ENCODE measurements around the gene PHACTR2.
"Not testable (repeated sequence)": the region's sequence is repeated elsewhere in the genome, so short reads cannot be mapped to it uniquely, and the experiment has no call there.

The PHACTR2 gene

DNA sequence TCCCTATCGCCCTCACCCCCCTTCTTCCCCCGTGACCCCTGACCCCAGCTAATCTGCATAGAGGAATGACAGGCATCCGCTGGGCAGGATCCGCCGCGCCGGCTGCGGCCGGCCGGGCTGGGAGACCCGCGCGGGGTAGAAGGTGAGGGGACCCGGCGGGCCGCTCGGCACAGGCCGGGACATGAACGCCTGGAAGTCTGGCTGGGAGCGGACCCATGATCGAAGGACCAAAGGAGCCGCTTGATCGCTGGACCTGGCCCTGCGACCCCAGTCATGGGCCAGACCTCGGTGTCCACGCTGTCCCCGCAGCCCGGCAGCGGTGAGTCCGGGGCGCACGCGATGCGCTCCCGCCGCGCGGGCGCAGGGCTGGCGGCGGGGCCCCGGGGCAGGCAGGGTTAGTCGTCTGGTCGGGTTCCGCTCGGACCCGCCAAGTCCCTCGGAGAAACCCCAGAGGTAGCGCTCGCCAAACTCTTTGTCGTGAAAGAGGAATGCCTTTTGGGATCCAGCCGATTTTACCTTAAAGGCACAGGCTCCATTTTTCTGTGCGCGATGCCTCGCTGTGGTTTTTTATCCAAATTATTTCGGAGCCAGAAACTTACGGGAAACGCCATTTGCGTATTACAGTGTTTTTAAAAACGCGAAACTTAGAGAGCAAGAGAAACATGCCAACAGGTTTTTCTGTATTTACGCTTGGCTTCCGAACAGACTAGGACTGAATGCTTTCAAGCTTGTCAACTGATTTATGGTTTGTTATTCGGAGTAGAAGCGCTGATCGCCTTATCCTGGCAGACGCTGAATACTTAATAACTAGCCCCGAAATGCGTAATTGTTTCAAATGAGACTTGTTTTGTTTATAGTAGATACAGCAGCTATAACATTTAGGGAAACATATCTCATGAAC, at the start of gene PHACTR2:
Gene PHACTR2, plus strand, starts transcription at position 75 of the 901 bp plus-strand sequence. Its CDS starts 199 bp downstream, at position 274.
- peak in 52 of 58 donors; percentile 3 to 75 (median 45) for DNase-seq

DNA sequence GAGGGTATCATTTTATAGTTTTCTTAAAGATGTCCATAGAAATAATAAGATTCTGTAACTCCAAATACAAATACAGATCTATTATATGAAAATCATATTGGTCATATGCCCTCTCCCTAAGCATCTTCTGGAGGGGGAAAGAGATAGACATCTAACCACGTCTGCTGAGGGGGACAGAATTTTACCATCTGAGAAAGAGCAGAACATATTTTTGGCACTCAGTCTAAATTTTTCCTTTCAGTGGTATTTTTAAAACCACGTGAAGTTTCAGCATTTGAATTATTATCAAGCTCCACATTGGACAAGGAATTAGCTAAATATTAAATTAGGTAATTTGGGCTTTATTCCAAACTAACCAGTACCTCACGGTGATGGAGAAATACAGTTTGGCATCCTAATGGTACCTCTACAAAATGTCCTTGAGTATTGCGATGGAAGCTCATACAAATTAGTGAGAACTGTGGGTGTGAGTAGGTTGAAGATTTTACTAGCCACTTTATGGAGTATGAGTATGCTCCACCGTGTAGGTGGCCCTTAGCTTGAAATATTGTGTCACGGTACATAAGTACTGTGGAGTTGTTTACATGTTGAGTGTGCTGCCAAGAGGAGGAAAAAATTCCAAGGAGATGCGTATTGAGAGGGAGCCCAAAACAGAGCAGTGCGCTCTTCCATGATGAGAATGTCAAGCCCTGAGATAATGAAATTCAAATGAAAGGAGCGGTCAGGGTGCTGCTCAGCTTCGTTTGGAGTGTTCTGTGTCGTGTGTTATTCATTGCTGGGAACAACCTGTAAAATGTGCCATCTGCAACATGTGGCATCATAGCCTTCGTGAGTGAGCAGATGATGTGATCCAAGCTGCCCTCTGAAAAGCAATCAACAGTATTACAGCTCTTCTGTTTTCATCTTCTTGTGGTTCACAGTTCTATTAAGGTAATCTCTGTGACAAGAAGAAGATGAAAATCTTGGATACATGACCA, 48.4 kb upstream of the PHACTR2 start:
- peak in 3 of 58 donors; percentile 7 to 25 (median 24) for DNase-seq

DNA sequence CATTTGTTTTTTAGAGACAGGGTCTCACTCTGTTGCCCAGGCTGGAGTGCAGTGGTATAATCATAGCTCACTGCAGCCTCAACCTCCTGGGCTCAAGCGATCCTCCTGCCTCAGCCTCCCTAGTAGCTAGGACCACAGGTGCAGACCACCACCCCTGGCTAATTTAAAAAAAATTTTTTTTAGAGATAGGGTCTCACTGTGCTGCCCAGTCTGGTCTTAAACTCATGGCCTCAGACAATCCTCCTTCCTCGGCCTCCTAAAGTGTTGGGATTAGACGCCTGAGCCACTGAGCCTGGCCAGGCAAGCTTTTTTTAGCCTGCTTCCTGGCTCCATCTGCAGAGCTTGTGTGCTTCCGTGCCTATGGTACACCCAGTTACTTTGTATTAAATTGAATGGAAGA, 46.6 kb upstream of the PHACTR2 start:
- DNase-seq, result not testable (repeated sequence)

DNA sequence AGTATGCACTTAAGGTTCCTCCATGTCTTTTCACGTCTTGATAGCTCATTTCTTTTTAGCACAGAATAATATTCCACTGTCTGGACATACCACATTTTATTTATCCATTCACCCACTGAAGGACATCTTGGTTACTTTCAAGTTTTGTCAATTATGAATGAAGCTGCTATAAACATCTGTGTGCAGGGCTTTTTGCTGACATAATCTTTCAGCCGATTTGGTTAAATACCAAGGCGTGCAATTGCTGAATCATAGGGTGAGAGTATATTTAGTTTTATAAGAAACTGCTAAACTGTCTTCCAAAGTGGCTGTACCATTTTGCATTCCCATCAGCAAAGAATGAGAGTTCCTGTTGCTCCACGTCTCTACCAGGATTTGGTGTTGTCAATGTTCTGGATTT, 44.9 kb upstream of the PHACTR2 start:
- no peak for DNase-seq

DNA sequence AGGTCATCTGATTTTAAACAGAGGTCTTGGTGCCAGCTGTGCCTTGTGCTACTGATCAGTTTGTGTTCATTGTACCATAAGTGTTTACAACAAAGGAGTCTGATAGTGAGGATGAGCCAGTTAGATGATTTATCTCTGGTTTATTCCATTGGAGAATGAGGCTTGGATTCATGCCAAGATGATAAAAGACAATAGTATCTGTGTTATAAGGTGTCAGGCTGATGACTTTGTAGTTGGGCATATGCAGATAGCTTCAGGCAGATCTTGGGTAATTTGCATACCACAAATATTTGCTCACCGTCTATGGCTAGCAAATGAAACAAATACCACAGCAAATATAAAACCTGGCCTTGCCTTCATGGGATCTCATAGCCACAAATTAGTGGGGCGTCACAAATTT, 43.3 kb upstream of the PHACTR2 start:
- no peak for DNase-seq

DNA sequence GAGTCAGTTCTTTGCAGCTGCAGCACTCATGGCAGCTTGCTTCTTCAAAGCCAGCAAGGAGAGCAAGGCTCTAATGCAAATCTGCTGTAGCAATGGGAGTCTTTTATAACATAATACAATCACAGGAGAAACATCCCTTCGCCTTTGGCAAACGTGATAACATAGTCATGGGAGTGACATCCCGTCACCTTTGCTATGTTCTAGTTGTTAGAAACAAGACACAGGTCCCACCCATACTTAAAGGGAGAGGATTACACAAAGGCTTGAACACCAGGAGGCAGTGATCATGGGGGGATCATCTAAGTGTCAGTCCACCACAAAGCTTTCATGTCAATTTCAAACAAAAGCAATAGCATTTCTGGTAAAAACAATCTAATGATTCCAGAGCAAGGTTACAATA, 40.1 kb upstream of the PHACTR2 start:
- no peak for DNase-seq

DNA sequence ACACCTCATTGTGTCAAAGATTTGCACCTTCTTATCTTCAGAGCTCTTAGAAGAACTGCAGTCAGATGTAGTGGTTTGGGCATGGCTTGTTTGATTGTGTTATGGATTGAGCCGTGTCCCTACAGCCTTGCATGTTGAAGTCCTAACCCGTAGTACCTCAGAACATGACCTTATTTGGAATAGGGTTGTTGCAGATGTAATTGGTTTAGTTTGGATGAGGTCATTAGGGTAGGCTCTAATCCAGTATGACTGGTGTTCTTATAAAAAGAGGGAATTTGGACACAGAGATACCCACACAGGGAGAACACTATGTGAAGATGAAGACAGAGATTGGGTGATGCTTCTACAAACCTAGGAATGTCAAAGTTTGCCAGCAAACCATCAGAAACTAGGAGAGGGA, 35.4 kb upstream of the PHACTR2 start:
- DNase-seq, result no peak

DNA sequence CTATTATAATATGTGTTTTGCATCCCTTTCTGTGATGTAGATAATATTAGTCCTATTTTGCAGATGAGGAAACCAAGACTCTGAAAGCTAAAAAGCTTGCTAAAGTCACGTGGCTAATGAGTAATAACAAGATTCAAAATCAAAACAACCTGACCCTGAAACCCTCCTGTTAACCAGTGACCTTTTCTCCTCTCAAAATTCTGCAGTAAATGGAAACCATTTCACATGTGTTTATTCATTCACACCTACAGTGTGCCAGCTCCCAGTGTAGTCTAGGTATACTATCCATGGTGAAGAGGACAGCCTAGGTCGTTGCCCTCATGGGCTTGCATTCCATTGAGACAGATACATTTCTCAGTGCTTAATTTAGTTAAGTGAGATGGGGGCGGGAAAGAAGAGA, 30.6 kb upstream of the PHACTR2 start:
- DNase-seq, result no peak

DNA sequence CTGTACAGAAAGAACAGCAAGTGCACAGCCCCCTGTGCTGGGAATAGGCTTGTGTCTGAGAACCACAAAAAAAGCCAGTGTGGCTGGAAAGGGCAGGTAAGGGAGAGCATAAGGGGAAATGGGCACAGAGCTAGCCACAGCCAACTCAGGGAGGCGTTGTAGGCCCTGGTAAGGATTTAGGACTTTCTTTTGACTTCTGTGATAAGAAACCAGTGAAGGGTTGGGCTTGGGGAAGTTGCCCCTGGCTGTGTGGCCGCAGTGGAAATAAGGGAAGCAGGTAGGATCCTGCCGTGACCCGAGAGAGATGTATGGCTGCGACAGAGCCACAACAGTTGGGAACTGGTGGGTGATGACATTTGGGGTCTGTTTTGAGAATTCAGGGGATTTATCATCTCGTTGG, 30.0 kb upstream of the PHACTR2 start:
- no peak for DNase-seq

DNA sequence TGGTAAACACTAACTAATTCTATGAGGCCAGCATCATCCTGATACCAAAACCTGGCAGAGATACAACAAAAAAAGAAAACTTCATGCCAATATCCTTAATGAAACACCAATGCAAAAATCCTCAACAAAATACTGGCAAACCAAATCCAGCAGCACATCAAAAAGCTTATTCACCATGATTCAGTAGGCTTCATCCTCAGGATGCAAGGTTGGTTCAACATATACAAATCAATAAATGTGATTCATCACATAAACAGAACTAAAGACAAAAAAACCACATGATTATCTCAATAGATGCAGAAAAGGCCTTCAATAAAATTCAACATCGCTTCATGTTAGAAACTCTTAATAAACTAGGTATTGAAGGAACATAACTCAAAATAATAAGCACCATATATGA, 28.4 kb upstream of the PHACTR2 start:
- not testable (repeated sequence) for DNase-seq

DNA sequence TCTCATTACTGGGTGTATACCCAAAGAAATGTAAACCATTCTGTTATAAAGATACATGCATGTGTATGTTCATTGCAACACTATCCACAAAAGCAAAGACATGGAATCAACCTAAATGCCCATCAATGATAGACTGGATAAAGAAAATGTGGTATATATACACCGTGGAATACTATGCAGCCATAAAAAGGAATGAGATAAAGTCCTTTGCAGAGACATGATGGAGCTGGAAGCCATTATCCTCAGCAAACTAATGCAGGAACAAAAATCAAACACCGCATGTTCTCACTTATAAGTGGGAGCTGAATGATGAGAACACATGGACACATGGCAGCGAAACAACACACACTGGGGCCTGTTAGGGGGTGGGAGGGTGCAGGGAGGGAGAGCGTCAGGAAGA, 26.4 kb upstream of the PHACTR2 start:
- DNase-seq, result not testable (repeated sequence)

DNA sequence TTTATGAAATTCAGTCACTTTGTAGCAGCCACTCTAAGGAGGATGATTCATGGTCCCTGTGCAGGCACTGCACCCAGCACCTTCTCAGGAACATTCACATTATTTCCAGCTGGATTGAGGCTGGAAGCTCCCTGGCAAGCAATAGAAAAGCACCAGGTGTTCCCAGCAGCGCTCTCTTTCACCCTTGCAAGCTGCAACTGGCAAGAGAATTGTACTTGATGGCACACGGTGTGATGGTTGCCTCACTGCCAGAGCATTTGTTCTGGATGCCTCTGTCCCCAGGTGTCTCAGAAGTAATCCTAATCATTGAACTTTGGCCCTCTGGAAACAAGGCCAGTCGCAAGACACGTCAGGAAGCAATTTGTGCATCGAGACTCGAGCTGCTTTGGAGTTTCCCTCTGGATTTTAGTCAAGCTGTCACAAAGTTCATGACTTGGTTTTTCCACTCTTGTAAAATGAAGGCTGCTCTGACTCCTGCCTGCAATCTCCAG, 24.9 kb upstream of the PHACTR2 start:
- DNase-seq, result peak in 2 of 58 donors; percentile 2 to 21

DNA sequence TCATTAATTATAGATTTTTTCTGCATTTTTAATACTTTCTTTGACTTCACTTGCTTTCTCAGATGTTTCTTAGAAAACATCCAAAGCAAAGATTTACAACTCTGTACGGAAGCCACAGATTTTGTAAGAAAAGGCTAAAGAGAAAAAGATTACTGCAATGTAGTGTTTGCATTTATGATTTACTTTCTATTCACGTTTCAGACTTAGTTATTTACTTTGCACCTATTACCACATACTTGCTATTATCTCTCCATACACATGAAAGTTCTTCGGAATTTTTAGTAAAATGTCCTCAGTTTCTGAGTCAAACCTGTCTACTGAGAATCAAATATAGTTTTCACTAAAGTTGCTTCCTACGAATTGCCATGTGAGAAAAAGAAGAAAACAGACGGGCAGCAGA, 22.2 kb upstream of the PHACTR2 start:
- DNase-seq, result no peak

DNA sequence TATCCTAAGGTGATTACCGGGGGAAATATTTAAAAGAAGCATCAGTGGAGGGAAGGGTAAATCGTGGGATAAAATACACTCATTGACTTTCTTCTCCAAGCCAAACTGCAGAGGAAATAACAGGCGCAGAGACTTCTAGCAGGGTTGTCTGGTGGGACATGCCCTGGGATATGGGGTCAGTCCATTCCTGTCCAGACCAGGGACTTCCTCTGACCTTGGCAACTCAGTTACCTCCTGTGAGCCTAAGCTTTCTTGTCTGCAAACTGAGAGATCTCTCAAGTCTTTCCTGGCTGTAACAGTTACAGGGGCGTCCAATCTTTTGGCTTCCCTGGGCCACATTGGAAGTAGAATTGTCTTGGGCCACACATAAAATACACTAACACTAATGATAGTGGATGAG, 21.7 kb upstream of the PHACTR2 start:
- no peak for DNase-seq

DNA sequence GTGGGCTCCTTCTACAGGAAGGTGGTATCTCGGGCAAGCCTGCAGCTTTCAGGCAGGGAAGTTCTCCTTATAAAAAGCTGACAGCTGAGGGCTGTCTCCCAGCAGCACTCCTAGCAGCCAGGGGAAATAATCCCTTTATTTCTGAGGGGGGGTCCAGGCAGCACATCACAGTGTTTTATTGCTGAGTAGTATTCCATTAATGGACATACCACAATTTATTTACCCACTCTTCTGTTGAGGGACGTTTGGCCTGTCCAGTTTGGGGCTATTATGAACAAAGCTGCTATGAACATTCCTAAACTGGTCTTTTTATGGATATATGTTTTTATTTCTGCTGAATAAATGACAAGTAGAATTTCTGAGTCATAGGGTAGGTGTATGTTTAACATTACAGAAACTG, 20.0 kb upstream of the PHACTR2 start:
- DNase-seq, result no peak

DNA sequence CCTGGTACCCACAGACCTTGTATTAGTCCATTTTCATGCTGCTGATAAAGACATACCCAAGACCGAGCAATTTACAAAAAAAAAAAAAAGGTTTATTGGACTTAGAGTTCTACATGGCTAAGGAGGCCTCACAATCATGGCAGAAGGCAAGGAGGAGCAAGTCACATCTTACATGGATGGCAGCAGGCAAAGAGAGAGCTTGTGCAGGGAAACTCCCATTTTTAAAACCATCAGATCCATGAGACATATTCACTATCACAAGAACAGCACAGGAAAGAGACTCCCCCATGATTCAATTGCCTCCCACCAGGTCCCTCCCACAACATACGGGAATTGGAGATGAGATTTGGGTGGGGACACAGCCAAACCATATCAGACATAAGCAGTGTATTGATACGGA, 17.6 kb upstream of the PHACTR2 start:
- not testable (repeated sequence) for DNase-seq

DNA sequence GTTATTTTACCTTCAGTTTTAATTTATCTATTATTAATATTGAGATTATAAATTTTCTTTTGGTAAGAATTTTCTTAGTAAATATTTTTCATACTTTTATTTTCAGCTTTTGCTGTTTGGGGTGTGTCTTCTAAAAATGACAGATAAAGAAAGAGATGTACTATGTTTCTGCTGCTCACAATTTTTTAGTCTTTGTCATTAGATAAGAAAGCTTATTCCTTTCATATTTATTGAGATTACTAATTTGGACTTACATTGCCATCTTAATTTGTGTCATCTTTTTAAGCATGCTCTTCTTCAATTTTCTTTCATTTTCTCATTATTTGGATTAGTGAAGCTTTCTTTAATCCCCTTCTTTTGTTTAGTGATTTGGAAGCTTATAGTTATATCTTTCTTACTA, 13.6 kb upstream of the PHACTR2 start:
- no peak for DNase-seq

DNA sequence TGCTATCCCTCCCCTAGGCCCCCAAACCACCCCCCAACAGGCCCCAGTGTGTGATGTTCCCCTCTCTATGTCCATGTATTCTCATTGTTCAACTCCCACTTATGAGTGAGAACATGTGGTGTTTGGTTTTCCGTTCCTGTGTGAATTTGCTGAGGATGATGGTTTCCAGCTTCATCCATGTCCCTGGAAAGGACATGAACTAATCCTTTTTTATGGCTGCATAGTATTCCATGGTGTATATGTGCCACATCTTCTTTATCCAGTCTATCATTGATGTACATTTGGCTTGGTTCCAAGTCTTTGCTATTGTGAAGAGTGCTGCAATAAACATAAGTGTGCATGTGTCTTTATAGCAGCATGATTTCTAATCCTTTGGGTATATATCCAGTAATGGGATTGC, 11.8 kb upstream of the PHACTR2 start:
- not testable (repeated sequence) for DNase-seq

DNA sequence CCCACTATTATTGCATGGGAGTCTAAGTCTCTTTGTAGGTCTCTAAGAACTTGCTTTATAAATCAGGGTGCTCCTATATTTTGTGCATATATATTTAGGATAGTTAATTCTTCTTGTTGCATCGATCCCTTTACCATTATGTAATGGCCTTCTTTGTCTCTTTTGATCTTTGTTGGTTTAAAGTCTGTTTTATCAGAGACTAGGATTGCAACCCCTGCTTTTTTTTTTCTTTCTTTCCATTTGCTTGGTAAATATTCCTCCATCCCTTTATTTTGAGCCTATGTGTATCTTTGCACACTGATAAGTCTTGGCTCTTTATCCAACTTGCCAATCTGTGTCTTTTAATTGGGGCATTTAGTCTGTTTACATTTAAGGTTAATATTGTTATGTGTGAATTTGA, 8.3 kb upstream of the PHACTR2 start:
- DNase-seq, result not testable (repeated sequence)

DNA sequence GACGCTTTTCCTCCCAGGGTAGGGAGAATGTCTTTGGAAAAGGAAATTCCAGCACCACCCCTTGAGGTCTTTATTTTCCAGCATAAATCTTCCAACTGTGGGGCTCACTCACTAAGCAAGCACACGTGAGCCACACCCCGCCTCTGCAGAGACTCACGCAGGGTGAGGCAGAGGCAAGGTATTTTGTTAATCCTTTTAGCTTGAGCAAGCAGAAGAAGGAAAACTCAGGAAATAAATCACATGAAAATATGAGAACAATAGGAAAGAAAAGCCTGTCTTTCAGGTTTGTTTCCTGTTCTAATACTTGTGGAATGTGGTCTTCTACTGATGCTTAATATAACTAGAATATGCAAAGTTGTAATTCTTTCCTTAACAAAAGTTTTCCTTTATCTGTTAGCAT, 4.1 kb upstream of the PHACTR2 start:
- DNase-seq, result no peak

DNA sequence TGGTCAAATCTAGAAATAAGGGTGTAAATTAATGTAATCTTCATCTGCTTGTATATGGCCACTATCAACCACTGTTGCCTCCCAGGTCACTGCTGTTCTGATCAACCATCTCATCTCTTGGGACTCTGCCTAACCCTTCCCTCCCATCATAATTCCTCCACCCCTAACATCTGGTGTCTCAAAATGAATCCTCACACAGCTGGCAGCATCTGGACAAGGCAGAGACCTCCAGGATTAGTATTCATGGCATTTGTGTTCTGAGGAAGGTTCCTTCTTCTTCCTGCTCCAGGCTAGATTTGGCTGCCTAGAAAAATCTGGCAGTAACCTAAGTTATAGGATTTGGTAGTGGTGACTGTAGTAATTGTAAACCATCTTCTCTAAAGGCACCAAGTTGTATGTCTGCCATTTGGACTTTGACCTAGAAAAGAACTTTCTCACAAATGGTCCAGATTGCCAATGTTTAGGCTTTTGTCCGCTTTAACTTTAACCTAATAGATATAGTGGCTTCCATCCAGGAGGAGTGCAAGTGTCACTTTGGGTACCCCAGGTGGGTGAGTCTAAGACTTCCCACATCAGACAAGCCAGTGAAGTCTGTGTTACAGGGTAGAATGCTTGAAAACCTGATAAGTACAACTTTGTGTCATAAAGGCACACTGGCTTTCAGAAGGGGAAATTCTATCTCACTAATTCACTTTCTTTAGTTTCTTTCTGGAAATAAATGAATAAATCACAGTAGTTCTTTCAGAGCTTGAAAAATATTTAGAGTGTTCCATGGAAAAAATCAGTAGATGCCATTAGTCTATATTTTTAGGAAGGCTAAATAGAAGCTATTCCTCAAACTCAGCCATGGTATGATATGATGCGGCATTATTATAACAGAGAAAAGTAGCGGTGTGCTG, 3.0 kb upstream of the PHACTR2 start:
- DNase-seq, result no peak
